ENCODE data around the gene SNAP47.

The SNAP47 gene

DNA sequence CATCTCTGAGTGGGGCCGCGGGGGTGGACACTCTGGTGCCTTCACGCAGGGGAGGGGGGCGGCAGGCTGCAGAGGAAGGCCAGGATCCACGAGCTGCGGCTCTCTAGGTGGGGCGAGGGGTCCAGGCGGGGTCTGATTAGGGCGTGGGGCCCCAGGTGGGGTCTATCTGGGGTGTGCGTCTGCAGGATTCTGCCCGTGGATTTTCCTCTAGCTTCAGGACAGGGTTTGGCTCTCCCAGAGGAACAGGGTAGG is 6.4 kb upstream of the SNAP47 start:
- Histone ChIP-seq H2AFZ (ENCODE audit: low read length) (peak overlapping the region; percentile 69), H4K20me1 (ENCODE audit: insufficient read depth, low read length) (no peaks in the 10 kb centered on the region), H3K27me3 (replicated peaks; ENCODE audit: insufficient read depth, low read length) (no peaks in the 10 kb centered on the region)

DNA sequence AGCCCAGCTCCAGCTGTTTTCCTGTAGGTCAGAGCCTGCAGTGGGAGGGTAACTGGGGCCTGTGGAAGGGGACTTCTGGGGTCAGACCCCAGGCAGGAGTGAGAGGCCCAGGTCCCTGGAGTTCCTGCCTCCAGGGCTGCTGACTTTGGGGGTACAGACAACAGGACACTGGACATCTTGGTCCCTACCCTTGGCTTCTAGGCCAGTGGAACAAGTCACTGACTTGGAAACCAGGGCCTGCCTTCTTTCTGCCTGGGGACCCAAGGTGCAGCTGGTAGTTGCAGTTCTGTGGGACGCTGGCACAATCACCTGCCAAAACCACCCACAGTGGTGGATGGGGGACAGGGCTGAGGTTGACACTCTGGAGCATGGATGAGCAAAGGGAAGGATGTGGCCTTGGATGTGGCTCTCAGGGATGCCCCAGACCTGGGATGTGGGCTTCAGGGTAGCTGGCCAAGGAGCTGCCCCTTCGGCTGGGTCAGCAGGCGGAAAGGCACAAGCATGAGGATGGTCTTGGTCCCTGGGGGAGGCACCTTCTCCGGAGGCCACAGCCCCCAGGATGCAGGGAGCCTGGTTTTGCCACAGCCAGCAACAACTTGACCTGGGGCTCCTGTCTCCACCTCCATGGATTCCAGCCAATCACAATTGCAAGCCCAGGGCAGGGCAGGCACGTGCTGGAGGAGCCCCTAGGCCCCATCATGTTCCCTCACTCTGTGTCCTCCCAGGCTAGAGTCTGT is 5.9 kb upstream of the SNAP47 start:
- Histone ChIP-seq H2AFZ (ENCODE audit: low read length) (no peak overlapping the region), H3K79me2 (ENCODE audit: low read length) (peaks cover 25% of the 10 kb centered on the region), H3K27ac (ENCODE audit: low read length) (peak overlapping the region; percentile 23; the same call in 1 of the 2 replicates), H3K36me3 (replicated peaks; ENCODE audit: insufficient read depth, low read length) (0 out of 2 replicates have a peak, but pooled peaks cover 12% of the 10 kb centered on the region), H3K4me1 (ENCODE audit: low read length) (peaks cover 28% of the 10 kb centered on the region), H3K9me2 (replicated peaks; ENCODE audit: insufficient read depth, low read length) (no peaks in the 10 kb centered on the region), H4K20me1 (ENCODE audit: insufficient read depth, low read length) (no peaks in the 10 kb centered on the region), H3K4me3 (ENCODE audit: low read length) (peak overlapping the region; percentile 80), H3F3A (ENCODE audit: insufficient read depth, low read length) (peaks cover 25% of the 10 kb centered on the region), H3K9ac (ENCODE audit: low read length) (peak overlapping the region; percentile 71; the same call in 1 of the 2 replicates), H3K27me3 (replicated peaks; ENCODE audit: insufficient read depth, low read length) (no peaks in the 10 kb centered on the region), H3K9me3 (replicated peaks; ENCODE audit: insufficient read depth, low read length) (no peaks in the 10 kb centered on the region), H3K4me2 (ENCODE audit: low read depth, low read length) (peak overlapping the region; percentile 99)
- peak; percentile 25 for DNase-seq
- TF ChIP-seq, protein P1, sequence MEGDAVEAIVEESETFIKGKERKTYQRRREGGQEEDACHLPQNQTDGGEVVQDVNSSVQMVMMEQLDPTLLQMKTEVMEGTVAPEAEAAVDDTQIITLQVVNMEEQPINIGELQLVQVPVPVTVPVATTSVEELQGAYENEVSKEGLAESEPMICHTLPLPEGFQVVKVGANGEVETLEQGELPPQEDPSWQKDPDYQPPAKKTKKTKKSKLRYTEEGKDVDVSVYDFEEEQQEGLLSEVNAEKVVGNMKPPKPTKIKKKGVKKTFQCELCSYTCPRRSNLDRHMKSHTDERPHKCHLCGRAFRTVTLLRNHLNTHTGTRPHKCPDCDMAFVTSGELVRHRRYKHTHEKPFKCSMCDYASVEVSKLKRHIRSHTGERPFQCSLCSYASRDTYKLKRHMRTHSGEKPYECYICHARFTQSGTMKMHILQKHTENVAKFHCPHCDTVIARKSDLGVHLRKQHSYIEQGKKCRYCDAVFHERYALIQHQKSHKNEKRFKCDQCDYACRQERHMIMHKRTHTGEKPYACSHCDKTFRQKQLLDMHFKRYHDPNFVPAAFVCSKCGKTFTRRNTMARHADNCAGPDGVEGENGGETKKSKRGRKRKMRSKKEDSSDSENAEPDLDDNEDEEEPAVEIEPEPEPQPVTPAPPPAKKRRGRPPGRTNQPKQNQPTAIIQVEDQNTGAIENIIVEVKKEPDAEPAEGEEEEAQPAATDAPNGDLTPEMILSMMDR (IDR thresholded peaks at IDR 0.05; ENCODE audit: low read length): no peak
- no peak for TF ChIP-seq EZH2 (optimal IDR thresholded peaks at IDR 0.05; ENCODE audit: low read depth, low read length)
- no peak for TF ChIP-seq EZH2phosphoT487 (IDR thresholded peaks at IDR 0.05; ENCODE audit: low read length)

More for the DNA sequence above, 6.4 kb upstream of the SNAP47 start:
- Histone ChIP-seq H3K9me2 (replicated peaks; ENCODE audit: insufficient read depth, low read length) (no peaks in the 10 kb centered on the region), H3K4me3 (ENCODE audit: low read length) (peak overlapping the region; percentile 80), H3K36me3 (replicated peaks; ENCODE audit: insufficient read depth, low read length) (0 out of 2 replicates have a peak, but pooled peaks cover 12% of the 10 kb centered on the region), H3K79me2 (ENCODE audit: low read length) (peaks cover 20% of the 10 kb centered on the region), H3K9ac (ENCODE audit: low read length) (peak overlapping the region; percentile 71; the same call in 1 of the 2 replicates), H3K27ac (ENCODE audit: low read length) (peak overlapping the region; percentile 23; the same call in 1 of the 2 replicates), H3F3A (ENCODE audit: insufficient read depth, low read length) (peaks cover 25% of the 10 kb centered on the region), H3K9me3 (replicated peaks; ENCODE audit: insufficient read depth, low read length) (no peaks in the 10 kb centered on the region), H3K4me2 (ENCODE audit: low read depth, low read length) (peak overlapping the region; percentile 99), H3K4me1 (ENCODE audit: low read length) (peaks cover 26% of the 10 kb centered on the region)
- TF ChIP-seq, protein P1 (IDR thresholded peaks at IDR 0.05; ENCODE audit: low read length): no peak
- no peak for TF ChIP-seq EZH2phosphoT487 (IDR thresholded peaks at IDR 0.05; ENCODE audit: low read length)
- no peak for TF ChIP-seq EZH2 (optimal IDR thresholded peaks at IDR 0.05; ENCODE audit: low read depth, low read length)
- no peak for DNase-seq

DNA sequence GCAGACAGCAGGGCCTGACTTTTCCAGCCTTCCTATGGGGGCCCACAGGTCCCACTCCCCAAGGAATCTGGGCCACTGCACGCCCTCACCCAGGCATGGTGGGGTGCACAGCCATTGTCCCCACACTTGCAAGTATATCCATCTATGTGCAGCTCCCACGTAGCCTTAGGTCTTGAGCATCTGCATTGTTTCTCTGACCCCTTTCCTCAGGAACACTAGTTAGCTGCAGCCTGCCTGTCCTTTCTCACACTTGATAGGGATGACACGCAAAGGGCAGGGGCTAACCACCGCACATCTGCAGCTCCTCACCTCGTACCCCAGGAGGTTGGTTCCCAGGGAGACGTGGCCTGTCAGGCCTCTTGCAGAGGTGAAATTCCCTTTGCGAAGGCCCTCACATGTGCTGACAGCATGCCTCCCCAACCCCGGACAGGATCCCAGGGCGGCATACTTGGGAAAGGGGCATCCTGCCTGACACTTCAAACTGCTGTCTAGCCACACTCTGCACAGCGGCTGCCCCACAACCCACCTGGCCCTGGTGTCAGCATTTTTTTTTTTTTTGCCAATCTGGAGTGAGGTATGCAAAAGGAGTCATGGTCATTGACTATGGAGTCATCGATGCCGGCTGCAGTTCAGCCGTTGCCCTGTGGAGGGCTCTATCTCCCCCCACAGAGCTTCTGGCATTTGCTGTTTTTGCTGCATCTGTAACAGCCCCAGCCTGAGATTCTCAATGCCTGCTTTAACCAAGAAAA is 5.2 kb upstream of the SNAP47 start:
- Histone ChIP-seq H3K27me3 (replicated peaks; ENCODE audit: insufficient read depth, low read length) (no peaks in the 10 kb centered on the region), H3K4me3 (ENCODE audit: low read length) (no peak overlapping the region), H2AFZ (ENCODE audit: low read length) (no peak overlapping the region), H3K4me1 (ENCODE audit: low read length) (peaks cover 28% of the 10 kb centered on the region), H3K36me3 (replicated peaks; ENCODE audit: insufficient read depth, low read length) (0 out of 2 replicates have a peak, but pooled peaks cover 12% of the 10 kb centered on the region), H3K4me2 (ENCODE audit: low read depth, low read length) (peak overlapping the region; percentile 99; the same call in 1 of the 2 replicates), H3K9me2 (replicated peaks; ENCODE audit: insufficient read depth, low read length) (no peaks in the 10 kb centered on the region), H3K9me3 (replicated peaks; ENCODE audit: insufficient read depth, low read length) (no peaks in the 10 kb centered on the region), H4K20me1 (ENCODE audit: insufficient read depth, low read length) (no peaks in the 10 kb centered on the region), H3K79me2 (ENCODE audit: low read length) (peaks cover 32% of the 10 kb centered on the region), H3K9ac (ENCODE audit: low read length) (no peak overlapping the region), H3F3A (ENCODE audit: insufficient read depth, low read length) (peaks cover 25% of the 10 kb centered on the region), H3K27ac (ENCODE audit: low read length) (peak overlapping the region; percentile 18; the same call in 1 of the 2 replicates)
- DNase-seq: peak; percentile 65
- no peak for TF ChIP-seq EZH2phosphoT487 (IDR thresholded peaks at IDR 0.05; ENCODE audit: low read length)
- TF ChIP-seq, protein P1 (IDR thresholded peaks at IDR 0.05; ENCODE audit: low read length): peak; percentile 90

Data from MM.1S (cell line).